Measurements from ENCODE around the gene EPB41L2.
A peak's percentile ranks its signal among the peaks of the same experiment; 100 is the strongest.
"Not testable (repeated sequence)": the region's sequence is repeated elsewhere in the genome, so short reads cannot be mapped to it uniquely, and the experiment has no call there.

The EPB41L2 gene

DNA sequence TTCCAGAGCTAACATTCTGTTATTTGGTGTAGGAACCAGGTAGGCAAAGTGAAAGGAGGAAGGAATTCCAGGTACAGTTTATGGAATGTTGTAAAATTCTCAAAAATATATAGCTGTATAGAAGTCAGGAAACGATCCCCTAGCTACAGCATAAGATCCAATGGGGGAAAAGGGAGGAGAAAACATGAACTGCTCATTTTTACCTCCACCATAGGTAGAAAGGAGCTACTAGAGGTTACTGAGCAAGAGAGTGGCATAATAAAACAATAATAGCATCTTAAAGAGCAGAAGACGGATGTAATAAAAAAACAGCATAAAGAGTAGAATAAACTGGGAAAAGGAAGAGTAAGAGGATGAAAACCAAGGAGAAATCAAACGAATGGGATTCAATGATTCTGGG, 26.9 kb downstream of the EPB41L2 start:
- DNase-seq (ENCODE audit: low read depth), result no peak

DNA sequence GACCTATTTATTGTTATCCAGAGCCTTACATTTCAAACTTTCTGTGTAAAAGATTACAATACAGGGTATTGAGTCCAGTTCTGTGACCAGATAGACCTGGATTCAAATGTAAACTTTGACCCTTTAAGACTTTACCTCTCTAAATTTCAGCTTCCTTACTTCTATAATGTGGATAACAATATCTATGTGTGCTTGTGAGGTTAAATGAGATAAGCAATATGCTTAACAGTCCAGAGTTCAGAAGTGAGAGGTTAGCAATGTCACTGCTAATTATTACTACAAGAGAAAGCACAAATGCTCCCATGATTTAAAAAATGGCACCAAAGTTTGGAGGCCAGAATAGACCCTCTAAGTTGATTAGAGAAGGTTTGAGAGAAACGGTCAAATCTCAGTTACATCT, 27.5 kb downstream of the EPB41L2 start:
- DNase-seq (ENCODE audit: low read depth), result no peak

DNA sequence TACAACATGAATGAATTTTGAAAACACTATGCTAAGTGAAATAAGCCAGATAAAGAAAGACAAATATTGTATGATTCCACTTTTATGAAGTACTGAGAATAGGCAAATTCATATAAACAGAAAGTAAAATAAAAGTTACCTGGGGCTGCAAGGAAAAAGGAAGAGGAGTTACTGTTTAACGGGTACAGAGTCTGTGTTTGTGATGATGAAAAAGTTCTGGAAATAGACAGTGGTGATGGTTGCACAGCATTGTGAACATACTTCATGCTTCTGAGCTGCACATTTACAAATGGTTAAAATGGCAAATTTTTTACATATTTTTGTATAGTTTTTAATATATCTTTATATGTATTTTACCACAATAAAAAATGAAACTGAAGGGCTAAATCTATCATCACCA, 29.4 kb downstream of the EPB41L2 start:
- DNase-seq (ENCODE audit: low read depth), result no peak

DNA sequence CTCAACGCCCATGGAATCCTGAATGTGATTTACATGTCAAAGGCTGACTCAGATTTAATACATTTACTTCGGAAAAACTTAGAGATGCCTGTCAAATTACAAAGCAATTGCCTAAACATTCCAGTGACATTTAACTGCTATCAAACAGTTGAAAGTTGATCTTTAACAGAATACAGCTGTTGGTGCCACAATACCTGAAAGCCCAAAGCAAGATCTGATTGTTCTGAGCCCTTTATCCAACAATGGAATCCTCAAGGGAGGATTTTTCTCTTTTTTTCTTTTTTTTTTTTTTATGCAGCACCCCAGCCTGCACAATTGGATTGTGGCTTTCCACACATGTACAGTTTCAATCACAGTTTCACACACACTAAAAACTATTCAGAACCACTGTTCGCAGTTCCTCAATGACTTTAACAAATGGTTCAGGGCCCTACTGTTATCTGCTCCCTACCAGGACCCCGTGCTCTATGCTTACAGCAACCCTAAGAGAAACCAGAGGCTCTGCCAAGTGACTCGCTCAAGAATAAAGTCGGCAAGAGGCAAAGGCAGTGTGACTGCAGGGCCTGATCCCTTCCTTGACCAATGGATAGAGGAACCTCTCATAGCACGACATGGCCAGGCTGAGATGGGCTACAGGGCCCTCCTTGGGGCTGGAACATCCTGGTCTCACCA, 33.3 kb downstream of the EPB41L2 start:
- DNase-seq (ENCODE audit: low read depth), result peak; percentile 54

DNA sequence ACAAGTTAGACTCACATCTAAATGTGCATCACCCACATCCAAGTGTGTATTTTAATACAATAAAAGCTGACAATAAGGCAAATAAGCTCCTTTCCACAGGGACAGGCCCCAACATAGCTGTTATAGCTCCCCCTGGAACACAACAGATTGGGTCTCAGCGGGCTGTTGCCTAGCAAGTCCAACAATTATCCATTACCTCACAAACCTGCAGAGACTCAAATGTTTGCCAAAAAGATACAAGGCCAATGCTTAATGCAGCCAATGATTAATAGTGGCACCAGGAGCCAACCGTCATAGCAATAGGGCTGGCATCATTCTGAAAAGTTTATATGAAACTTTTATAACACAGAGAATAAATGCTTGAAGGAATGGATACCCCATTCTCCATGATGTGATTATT, 35.7 kb downstream of the EPB41L2 start:
- no peak for DNase-seq (ENCODE audit: low read depth)

DNA sequence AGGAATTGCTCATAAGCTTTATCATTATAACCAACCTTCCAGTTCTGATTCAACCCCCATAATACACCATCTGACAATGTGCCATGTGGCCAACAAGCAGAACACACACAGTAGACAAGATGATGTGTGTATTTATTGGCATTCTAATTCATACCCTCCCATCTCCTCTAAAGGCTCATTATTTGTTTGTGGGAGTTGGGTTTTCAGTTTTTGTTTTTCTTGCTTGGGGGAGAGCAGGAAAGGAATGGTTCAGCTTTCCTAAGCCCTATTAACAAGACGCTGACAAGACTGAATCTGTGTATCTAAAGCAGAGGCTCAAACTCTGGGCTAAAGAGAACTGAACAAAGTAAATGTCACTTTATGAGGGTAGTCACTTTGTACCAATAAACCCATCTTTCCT, 36.8 kb downstream of the EPB41L2 start:
- DNase-seq (ENCODE audit: low read depth), result no peak

DNA sequence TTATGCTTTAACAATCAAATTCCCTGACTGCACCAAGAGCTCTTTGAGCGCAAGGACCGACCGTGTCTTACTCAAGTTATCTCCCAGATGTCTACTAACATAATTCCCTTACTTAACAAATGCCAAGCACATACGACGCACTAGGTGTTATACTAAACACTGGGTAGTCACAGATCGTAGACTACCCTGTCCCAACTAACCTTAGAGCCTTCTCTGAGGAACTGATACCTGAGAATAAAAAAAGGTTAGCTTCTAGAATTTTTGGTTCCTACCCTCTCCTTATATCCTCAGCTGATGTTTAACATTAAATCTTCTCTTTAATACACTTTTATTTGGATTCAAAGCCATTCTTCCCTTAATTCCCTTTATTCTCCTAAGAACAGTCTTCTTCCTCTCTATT, 38.5 kb downstream of the EPB41L2 start:
- no peak for DNase-seq (ENCODE audit: low read depth)

DNA sequence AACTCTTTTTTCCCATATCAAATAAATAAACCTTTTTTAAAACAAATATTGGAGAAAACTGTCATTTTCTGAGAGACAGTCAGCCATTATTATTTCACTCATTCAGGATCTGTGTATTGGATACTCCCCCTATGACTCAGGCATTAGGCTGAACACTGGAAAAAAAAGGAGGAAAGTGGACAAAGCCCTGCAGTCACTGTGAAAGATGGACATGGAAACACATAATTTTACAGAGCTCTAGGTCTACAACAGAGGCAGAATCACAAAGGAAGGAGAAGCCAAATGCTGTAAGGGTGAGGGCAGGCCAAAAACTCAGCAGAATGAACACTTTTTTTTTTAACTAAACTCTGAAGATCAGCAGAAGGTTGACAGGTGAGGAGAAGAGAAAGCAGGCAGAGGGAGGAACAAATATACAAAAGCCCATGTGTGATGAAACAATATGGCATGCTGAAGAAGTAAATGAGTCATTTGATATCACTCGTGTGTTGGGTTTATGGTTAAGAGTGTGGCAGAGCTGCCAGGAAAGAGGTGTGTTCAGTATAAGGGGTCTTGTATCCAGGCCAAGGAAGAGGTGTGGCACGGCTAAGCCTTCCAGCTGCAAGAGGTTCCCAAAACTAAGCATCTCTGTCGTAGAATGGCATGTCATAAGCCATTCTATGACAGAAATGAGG, 39.1 kb downstream of the EPB41L2 start:
- peak; percentile 55 for DNase-seq (ENCODE audit: low read depth)

DNA sequence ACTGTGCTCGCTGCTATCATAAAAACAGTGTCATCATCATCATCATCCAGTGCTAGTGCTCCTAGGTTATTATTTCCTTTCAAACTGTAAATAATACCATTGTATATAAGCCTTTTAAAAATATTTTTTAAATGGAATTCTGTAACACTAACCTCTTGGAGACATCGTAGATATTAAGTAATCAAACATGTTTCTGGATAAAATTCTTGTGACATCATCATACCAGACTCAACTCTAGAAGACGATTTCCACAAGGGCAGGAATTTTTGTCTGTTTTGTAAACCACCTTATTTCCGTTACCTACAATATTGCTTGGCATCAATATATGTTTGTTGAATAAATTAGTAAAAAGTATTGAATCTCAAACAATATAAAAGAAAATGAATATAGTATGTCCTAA, 40.4 kb downstream of the EPB41L2 start:
- DNase-seq (ENCODE audit: low read depth), result no peak

DNA sequence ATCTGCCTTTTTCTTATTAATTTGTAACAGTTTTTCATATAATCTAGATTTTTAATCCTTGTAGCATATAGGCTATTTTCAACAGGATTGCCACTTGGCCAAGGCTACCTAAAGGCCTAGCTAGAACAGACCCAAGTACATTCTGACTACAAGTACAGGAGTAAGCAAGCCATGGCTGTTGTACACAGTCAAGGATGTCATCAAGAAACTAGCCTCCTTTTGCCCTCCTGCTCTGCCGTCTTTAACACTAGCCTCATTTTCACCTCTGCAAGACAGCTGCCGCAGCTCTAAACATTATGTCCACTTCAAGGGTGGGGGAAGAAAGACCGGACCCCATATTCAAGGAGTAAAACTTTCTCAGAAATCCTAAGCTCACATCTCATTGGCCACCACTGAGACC, 45.1 kb downstream of the EPB41L2 start:
- no peak for DNase-seq (ENCODE audit: low read depth)

DNA sequence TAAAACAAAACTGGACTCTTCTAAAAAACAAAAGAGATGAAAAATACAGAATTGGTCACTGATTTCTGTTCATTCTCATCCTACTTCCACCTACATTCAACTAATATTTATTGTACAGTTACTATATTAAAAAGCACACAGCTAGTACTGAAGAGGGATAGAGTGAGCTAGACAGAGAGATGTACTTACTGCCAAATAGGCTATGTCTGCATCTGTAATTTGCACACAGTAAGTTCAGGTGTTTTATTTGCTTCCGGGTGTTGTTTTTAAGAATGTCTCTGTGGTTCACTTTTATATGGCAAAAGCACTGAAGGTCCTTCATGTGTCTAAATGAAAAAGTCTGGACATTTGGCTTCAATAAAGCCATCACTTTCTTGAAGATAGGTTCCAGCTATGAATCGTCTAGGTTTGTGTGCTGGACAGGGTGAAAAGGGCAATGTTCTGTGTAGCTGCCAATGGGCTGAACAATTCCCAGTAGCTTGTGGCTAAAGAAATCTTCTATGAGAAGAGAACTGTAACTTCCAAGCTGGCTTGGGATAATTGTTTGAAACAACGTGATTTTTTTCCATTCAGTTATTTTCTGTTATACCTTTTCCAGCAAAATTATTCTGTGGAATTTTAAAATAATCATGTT, 47.3 kb downstream of the EPB41L2 start:
- peak; percentile 69 for DNase-seq (ENCODE audit: low read depth)

DNA sequence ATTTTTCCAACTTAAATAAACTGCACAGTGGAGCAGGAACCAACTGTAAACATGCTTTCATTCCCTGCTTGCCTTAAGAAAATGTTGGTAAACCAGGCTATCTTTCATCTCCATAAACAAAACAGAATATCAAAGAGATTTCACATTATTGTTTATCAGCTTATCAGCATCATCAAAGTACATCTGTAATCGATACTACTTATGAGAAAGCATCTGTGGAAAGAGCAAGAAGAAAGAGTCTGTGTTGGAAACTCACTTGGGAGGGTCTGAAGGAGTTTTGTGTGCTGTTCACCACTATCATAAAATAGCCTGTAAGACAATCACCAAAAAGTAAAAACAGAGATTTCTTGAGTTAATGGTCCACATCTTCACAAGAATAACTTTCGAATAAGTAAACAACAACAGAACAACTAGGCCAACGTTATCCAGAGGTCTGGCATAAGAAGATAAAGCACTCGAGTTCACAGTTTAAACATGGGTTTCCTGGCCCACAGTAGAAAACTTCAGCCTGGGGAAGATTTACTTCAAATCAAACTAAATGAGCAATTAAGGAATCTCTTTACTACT, 47.9 kb downstream of the EPB41L2 start:
- DNase-seq (ENCODE audit: low read depth), result no peak

DNA sequence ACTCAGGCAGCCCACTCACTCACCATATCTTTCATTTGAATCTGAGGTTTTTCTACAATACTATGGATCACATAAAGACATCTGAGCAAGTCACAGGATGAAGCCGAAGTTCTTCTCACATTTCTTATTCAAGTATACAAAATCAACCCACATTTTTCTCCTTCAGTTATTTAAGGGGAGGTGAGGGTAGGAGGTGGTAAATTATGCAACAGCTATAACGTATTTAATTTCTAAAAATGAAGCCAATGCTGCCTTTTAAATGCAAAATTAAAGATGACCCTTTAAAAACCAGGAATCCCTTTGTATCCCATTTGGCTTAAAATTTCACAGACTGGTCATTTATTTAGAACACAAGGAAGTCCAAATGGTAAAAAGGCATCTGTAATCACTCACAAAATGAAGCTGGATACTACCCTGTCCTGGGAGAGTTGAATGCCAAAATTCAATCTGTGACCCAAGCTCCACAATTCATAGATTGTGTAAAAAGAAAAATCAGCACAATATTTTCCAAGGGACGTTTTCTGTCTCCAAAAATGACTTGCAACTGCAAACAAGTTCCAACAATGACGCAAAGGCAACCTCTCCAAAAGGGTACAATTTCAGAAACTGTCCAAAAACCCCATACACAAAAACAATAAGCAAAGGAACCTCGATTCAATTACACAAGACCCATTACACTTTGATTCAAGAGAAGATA, 48.8 kb downstream of the EPB41L2 start:
- DNase-seq (ENCODE audit: low read depth), result no peak

DNA sequence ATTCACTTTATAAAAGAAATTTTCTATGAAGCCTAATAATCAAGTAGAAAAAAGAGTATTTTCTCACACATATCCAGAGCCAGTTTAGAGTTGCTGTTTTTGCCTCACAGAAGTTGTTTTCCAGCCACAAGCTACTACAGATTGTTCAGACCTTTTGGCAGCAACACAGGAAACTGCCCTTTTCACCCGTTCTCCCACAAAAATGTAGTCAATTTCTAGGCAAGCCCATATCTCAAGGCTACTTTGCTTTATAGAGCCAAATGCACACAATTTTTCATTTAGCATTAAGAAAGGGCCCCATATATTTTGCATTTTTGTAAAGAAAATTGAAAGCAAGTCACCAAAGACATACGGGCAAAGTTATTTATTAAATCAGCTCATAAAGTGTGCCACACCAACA, 49.5 kb downstream of the EPB41L2 start:
- peak; percentile 90 for DNase-seq (ENCODE audit: low read depth)

DNA sequence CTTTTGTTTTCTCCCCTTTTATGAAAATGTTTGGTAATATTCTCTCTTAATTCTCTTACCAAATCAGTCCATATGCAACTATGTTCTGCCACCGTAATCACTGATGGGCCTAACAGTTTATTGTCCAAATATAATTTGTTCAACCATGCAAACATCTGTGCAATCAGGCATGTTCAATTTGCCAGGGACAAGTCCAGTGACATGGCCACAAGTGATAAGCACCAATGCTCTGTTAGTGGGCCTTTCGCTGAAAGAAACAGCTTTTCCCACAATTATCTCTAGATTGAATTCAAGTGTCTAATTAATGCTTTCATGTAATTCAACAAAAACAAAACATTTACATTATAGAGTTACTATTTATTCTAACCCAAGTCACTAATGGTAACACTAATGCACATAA, 53.3 kb downstream of the EPB41L2 start:
- no peak for DNase-seq (ENCODE audit: low read depth)

DNA sequence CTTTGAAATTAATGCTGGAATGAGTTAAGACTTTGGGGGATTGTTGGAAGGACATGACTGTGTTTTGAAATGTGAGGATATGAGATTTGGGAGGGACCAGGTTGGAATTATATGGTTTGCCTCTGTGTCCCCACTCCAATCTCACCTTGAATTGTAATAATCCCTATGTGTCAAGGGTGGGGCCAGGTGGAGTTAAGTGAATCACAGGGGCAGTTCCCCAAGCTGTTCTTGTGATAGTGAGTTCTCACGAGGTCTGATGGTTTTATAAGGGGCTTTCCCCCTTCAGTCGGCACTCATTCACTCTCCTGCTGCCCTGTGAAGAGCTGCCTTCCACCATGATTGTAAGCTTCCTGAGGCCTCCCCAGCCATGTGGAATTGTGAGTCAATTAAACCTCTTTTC, 54.1 kb downstream of the EPB41L2 start:
- DNase-seq (ENCODE audit: low read depth), result not testable (repeated sequence)

DNA sequence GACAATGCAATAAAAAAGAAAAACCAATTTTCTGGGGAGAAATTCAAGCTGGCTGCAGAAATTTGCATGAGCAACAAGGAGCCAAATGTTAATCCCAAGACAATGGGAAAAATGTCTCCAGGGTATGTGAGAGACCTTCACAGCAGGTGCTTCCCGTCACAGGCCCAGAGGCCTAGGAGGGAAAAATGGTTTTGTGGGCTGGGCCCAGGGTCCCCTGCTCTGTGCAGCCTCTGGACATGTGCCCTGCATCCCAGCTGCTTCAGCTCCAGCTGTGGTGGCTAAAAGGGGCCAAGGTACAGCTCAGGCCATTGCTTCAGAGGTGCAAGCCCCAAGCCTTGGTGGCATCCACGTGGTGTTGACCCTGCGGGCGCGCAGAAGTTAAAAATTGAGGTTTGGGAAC, 55.1 kb downstream of the EPB41L2 start:
- not testable (repeated sequence) for DNase-seq (ENCODE audit: low read depth)

DNA sequence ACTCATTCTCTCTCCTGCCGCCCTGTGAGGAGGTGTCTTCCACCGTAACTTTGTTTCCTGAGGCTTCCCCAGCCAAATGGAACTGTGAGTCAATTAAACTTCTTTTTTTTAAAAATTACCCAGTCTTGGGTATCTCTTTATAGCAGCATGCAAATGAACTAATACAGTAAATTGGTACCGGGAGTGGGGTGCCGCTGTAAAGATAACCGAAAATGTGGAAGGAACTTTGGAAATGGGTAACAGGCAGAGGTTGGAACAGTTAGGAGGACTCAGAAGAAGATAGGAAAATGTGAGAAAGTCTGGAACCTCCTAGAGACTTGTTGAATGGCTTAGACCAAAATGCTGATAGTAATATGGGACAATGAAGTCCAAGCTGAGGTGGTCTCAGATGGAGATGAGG, 55.8 kb downstream of the EPB41L2 start:
- DNase-seq (ENCODE audit: low read depth), result no peak

DNA sequence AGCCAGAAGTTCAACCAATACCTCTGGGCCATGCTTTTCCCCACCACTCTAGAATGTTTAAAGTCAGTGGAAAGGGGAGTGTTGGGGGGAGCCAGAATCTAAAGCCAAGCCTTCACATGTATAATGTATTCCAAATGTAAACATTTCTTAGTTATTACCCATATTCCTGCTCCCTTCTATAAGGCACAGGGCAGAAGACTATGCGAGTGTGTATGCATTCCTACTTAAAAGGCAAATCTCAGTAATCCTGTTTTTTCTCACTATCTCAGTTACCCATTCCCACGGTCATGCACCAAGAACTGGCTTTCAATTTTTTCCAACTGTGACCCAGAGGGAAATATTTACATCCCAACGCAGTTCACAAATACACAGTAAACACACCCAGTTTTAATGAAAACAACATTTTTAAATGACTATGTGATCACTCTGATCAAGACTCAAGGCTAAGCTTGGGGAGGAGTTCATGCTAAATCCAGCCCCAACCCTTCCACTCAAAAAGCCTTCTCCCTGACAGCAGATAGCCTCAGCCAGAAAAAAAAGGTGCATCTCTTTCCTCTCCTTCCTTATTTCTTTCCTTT, 57.5 kb downstream of the EPB41L2 start:
- DNase-seq (ENCODE audit: low read depth), result no peak

DNA sequence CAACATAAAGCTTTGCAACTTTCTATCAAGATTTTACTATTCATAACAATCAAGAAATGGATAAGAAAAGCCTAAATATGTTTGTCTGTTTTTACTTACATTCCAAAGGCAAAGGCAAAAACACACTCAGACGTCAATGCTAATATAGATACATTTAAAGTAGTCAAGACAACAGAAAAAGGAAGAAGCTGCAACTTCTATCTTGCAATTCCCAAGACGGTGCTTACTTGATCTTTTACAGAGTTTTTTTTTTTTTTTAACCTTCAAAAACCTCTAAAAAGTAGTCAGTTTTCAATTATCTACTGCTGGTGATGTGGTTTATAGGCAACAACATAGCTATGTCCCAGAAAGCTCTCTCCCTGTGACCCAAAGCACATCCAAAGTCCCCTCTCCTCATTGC, 58.1 kb downstream of the EPB41L2 start:
- no peak for DNase-seq (ENCODE audit: low read depth)

DNA sequence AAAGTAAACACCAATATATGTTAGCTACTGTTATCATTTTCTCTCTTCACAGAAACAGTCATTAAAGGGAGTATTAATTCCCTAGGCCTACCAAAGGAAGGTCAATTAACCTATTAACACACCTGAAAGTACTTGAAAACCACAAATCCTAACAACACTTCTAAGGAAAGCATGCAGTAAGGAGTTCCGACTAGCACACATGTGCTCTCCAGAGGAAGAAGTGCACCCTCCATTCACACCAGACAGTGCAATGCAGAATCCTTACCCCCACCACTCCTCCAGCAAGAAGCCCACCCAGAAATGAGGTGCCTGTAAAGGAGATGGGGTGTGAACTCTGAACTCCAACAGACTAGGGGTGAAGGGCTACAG, 58.7 kb downstream of the EPB41L2 start:
- DNase-seq (ENCODE audit: low read depth), result no peak
